Heart left ventricle (tissue), 16 donors: Measurements from ENCODE around the gene NCAPG2. TPM values are rescaled to one million over a fixed set of nuclear protein-coding genes. Genes with fewer than 3 reads are reported as not detected.
"Not testable (repeated sequence)": the region's sequence is repeated elsewhere in the genome, so short reads cannot be mapped to it uniquely, and the experiment has no call there.

ENCODE experiments used
- ATAC-seq, 4 donors: fragments of 200-7000 bp; cut with Tn5 transposase; one replicate each; pipeline ENCODE4 v1.9.1; 2020 to 2022; ENCODE audit warnings: moderate library complexity in 4 of 4, mild to moderate bottlenecking in 3 of 4, moderate number of reproducible peaks in 1 of 4
- DNase-seq, 5 donors: peaks; one replicate each; pipeline ENCODE4 v3.0.0-alpha.2; 2020
- H3K27ac ChIP-seq, 12 donors: fragments of 200-600 bp; sonication (generic) in 4 of 12; one replicate each; pipeline versions ENCODE4 v1.5.0 to v1.8.0; 2016 to 2022; ENCODE audit warnings: mild to moderate bottlenecking in 2 of 12
- H3K27me3 ChIP-seq, 9 donors: fragments of 200-600 bp; sonication (generic) in 2 of 9; one replicate each; pipeline versions ENCODE4 v1.5.1 to v1.8.0; 2016 to 2022; ENCODE audit warnings: mild to moderate bottlenecking in 3 of 9
- H3K36me3 ChIP-seq, 9 donors: fragments of 200-600 bp; sonication (generic) in 2 of 9; one replicate each; pipeline versions ENCODE4 v1.5.0 to v1.8.0; 2018 to 2022; ENCODE audit warnings: mild to moderate bottlenecking in 2 of 9
- H3K4me1 ChIP-seq, 12 donors: fragments of 200-600 bp; sonication (generic) in 4 of 12; one replicate each; pipeline versions ENCODE4 v1.5.0 to v1.8.0; 2016 to 2022; ENCODE audit warnings: mild to moderate bottlenecking in 3 of 12
- H3K4me3 ChIP-seq, 12 donors: fragments of 200-600 bp; sonication (generic) in 4 of 12; one replicate each; pipeline versions ENCODE4 v1.5.0 to v1.8.0; 2017 to 2022; ENCODE audit warnings: mild to moderate bottlenecking in 9 of 12, moderate library complexity in 4 of 12
- H3K9me3 ChIP-seq, 12 donors: fragments of 200-600 bp; sonication (generic) in 4 of 12; one replicate each; pipeline versions ENCODE4 v1.5.0 to v1.8.0; 2016 to 2022; ENCODE audit warnings: mild to moderate bottlenecking in 1 of 12
- POLR2A ChIP-seq, 2 donors: fragments of 450-650 bp; IDR thresholded peaks; one replicate each; pipeline ENCODE4 v1.6.1; 2017; ENCODE audit warnings: antibody characterized with exemption in 2 of 2, mild to moderate bottlenecking in 2 of 2, moderate library complexity in 2 of 2
- WGBS, 4 donors: extraction: QIAGEN DNeasy Blood & Tissue Kit in 2 of 4; methylation state at CpG; one replicate each; pipeline versions ENCODE4 v1.1.5 to v1.1.7; 2013 to 2018; 5-methylcytosine and 5-hydroxymethylcytosine counted together
- intact Hi-C, 10 donors: fragments of 100-400 bp; cut with DNase I; formaldehyde crosslinking; loops; one replicate each; pipeline versions ENCODE4 v1.11.1 to v1.14.2; 2022
- polyA plus RNA-seq, 2 donors: library from polyadenylated mRNA; stranded (reverse); fragments of 200-250 nt; gene quantifications; one replicate each; pipeline ENCODE4 v1.2.3, GENCODE V29; 2013
- total RNA-seq, 9 donors: library from RNA; depleted of rRNA in 2 of 9; stranded (reverse); fragments of >200 nt in 2 of 9; fragmentation: NEBNext Ultra II Directional in 3 of 9; extraction: Animal tissue kit (Norgen Biotek cat#: 25700) in 3 of 9; gene quantifications; one replicate each; pipeline versions ENCODE4 v1.1.0 to v1.2.4, GENCODE V29; 2016 to 2023
- TF ChIP-seq, protein P1 (sequence below), 12 donors: fragments of 200-600 bp; sonication (generic) in 4 of 12; IDR thresholded peaks; one replicate each; pipeline versions ENCODE4 v1.5.0 to v1.8.0; 2018 to 2022; ENCODE audit warnings: antibody characterized with exemption in 12 of 12, mild to moderate bottlenecking in 5 of 12
- donor health status: ischemic (EF 13 %, LVEDD 7.1; RV severe dilation, severe dysfunction).
- donor health status: healthy with polysubstance abuse.
- donor health status: DM: no; HTN: yes; CAD: no.
- donor health status: DM: no; HTN: no; CAD: no.
- donor health status: ischemic (EF 25% LVEDD 6.9; RV normal size, moderate dysfunction).
- donor health status: ischemic (EF 25% LVEDD 5.7; RV mildly dilated, moderate dysfunction).
- donor health status: healthy.
- donor health status: DM: yes; HTN: yes; CAD: no.
- donor health status: ischemic (EF 35%, LVEDD 5.7; RV mildly dilated, moderate dysfunction).
- donor health status: nonischemic (EF 11% LVEDD 7.7; RV severe dilation, severe dysfunction).
- donor health status: DM: yes; HTN: yes; CAD: no.
- donor health status: PGD.
- donor health status: ischemic (EF 29% LVEDD 5.4; RV normal size, mild dysfunction).
- donor health status: nonischemic (EF 23%, LVEDD 6.1; RV moderate dilation, normal function).

Gene NCAPG2
- total and polyA plus RNA-seq, 11 donors, result 1.1 to 12.5 (median 4.1) TPM

DNA sequence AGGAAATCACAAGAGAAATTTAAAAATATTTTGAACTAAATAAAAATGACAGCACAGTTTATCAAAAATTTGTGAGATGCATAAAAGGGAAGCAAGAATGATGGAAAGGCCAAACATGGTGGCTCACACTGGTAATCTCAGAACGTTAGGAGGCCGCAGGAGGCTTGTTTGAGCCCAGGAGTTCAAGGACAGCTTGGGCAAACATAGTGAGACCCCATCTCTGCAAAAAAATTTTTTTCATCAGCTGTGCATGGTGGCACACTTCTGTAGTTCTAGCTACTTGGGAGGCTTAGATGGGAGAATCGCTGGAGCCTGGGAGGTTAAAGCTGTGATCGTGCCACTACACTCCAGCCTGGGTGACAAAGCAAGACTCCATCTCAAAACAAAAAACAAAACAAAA lies 62.5 kb downstream of the NCAPG2 start:
- Histone ChIP-seq H3K4me1 (no peaks in the 10 kb centered on the region), H3K27me3 (no peaks in the 10 kb centered on the region), H3K27ac (no peak overlapping the region), H3K36me3 (peaks cover 0 to 75% (median 16%) of the 10 kb centered on the region in 9 donors), H3K4me3 (no peak overlapping the region), H3K9me3 (no peaks in the 10 kb centered on the region)
- no peak for DNase-seq
- intact Hi-C loops, result no loop called here
- ATAC-seq, result no peak
- 97 to 99% (median 97%) methylated on average over 4 of the region's 4 CpGs for whole genome bisulfite sequencing, 4 donors
- TF ChIP-seq POLR2A (IDR thresholded peaks at IDR 0.05), result no peak
- TF ChIP-seq, protein P1, sequence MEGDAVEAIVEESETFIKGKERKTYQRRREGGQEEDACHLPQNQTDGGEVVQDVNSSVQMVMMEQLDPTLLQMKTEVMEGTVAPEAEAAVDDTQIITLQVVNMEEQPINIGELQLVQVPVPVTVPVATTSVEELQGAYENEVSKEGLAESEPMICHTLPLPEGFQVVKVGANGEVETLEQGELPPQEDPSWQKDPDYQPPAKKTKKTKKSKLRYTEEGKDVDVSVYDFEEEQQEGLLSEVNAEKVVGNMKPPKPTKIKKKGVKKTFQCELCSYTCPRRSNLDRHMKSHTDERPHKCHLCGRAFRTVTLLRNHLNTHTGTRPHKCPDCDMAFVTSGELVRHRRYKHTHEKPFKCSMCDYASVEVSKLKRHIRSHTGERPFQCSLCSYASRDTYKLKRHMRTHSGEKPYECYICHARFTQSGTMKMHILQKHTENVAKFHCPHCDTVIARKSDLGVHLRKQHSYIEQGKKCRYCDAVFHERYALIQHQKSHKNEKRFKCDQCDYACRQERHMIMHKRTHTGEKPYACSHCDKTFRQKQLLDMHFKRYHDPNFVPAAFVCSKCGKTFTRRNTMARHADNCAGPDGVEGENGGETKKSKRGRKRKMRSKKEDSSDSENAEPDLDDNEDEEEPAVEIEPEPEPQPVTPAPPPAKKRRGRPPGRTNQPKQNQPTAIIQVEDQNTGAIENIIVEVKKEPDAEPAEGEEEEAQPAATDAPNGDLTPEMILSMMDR (IDR thresholded peaks at IDR 0.05), result no peak

DNA sequence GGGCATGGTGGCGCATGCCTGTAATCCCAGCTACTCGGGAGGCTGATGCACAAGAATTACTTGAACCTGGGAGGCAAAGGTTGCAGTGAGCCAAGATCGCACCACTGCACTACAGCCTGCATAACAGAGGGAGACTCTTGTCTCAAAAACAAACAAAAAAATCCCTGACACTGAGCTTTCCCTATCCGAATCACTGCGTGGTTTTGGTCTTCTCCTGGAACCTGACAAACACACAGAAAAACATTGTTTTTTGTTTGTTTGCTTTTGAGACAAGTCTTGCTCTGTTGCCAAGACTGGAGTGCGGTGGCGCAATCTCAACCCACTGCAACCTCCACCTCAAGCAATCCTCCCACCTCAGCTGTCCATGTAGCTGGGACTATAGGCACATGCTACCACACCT lies 66.6 kb downstream of the NCAPG2 start:
- TF ChIP-seq, protein P1 (IDR thresholded peaks at IDR 0.05), result no peak
- no peak for TF ChIP-seq POLR2A (IDR thresholded peaks at IDR 0.05)
- H3K4me1 ChIP-seq, result no peaks in the 10 kb centered on the region
- WGBS, 4 donors, result 83 to 99% (median 94%) methylated on average over 7 of the region's 7 CpGs
- H3K9me3 ChIP-seq, result no peaks in the 10 kb centered on the region
- H3K36me3 ChIP-seq, result peaks cover 0 to 36% (median 0%) of the 10 kb centered on the region in 9 donors
- DNase-seq, result no peak
- intact Hi-C loops, result no loop called here
- ATAC-seq, result no peak
- H3K27me3 ChIP-seq, result no peaks in the 10 kb centered on the region
- H3K27ac ChIP-seq, result no peak overlapping the region
- H3K4me3 ChIP-seq, result no peak overlapping the region

DNA sequence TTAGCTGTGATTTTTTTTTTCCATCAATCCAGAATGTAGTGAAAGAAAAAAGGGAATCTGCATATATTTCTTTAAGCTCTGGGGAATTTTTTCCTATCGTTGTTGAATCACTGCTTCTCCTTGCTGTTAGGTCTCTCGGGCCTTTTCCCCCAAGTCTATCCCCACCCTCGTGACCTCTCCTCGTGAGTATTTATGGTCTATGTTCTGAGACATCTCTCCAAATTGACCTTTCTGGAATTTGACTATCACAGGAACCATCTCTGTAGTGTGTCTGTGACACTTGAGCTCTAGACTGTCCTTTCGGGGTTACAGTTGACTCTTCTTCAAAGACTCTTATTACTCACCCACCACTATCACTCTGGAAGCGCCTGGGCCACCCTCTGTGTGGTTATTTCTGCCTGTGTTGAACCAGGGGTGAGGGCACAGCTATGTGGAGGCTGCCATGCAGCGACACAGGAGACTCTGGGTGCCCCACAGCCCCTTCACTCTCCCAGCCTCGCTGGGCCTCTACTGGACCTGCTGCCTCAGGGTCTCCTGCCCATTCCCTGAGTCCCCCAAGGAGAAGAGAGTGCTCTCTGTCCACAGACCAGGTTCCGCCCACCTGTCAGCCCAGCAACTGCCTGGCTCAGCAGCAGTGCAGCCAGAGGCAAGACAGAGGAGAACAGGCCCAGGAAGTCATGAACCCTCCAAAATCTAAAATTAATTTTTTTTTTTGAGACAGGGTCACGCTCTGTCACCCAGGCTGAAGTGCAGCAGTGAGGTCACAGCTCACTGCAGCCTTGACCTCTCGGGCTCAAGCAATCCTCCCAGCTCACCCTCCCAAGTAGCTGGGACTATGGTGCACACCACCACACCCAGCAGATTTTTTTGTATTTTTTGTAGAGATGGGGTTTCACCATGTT lies 71.3 kb downstream of the NCAPG2 start:
- H3K27ac ChIP-seq, result no peak overlapping the region
- H3K9me3 ChIP-seq, result no peaks in the 10 kb centered on the region
- no peaks in the 10 kb centered on the region for H3K4me1 ChIP-seq
- intact Hi-C loops, result no loop called here
- no peak overlapping the region for H3K4me3 ChIP-seq
- TF ChIP-seq POLR2A (IDR thresholded peaks at IDR 0.05), result no peak
- TF ChIP-seq, protein P1 (IDR thresholded peaks at IDR 0.05), result no peak
- H3K27me3 ChIP-seq, result no peaks in the 10 kb centered on the region
- ATAC-seq (no peak), DNase-seq (no peak)
- H3K36me3 ChIP-seq, result peaks cover 0 to 31% (median 0%) of the 10 kb centered on the region in 9 donors
- 89 to 93% (median 90%) methylated on average over 10 to 11 of the region's 11 CpGs for WGBS, 4 donors

DNA sequence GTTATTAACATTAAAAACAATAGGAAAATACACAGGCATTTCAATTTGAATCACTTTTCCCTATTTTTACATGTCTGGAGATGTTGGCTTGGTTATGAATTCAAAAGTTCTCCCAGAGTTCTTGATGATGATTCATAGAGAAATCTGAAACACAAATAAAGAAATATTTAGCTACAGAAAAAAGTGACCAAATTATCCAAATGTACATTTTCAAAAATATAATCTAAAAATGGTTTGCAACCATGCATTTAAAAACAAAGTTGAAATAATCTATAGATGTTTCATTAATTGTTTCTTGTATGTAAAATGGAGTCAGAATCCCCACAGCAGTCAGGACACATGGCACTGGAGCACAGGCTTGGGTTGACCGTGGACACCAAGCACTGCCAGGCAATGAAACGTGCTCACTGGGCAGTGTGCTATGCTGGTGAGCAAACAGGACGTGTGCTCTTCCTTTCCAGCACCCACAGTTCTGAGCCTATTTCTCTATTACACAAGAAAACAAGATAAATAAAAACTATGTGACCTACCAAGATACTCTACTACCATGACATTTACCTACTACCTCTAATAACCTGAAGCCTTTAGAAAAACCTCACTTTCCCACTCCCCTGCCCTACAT lies 72.9 kb downstream of the NCAPG2 start:
- Histone ChIP-seq H3K4me1 (no peaks in the 10 kb centered on the region), H3K9me3 (no peaks in the 10 kb centered on the region), H3K36me3 (peaks cover 0 to 29% (median 0%) of the 10 kb centered on the region in 9 donors), H3K27ac (no peak overlapping the region), H3K27me3 (no peaks in the 10 kb centered on the region), H3K4me3 (no peak overlapping the region)
- 76 to 85% (median 81%) methylated on average over 3 of the region's 3 CpGs for WGBS, 4 donors
- DNase-seq, result no peak
- no peak for TF ChIP-seq POLR2A (IDR thresholded peaks at IDR 0.05)
- TF ChIP-seq, protein P1 (IDR thresholded peaks at IDR 0.05), result no peak
- no peak for ATAC-seq
- intact Hi-C loops, result no loop called here

DNA sequence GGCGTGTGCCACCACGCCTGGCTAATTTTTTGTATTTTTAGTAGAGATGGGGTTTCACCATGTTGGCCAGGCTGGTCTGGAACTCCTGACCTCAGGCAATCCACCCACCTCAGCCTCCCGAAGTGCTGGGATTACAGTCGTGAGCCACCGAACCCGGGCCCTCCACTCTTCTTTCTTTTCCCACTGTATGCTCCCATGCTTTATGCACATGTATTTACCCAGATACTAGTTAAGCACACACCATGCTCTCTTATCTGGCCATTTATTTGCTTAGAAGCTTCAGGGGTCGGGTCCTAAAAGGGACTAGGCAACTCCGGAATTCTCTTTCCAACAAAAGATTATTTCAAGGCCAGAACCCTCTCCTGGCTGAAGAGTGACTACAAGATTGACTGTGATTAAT lies 78.3 kb downstream of the NCAPG2 start:
- H3K9me3 ChIP-seq, H3K4me3 ChIP-seq, H3K4me1 ChIP-seq, H3K27me3 ChIP-seq, intact Hi-C loops, DNase-seq, H3K27ac ChIP-seq, ATAC-seq: not testable (repeated sequence)
- 94 to 97% (median 97%) methylated on average over 8 of the region's 8 CpGs for WGBS, 4 donors
- H3K36me3 ChIP-seq, result peaks cover 0 to 25% (median 0%) of the 10 kb centered on the region in 9 donors
